ENCODE measurements around the gene COL8A2. TPM values are rescaled to one million over a fixed set of nuclear protein-coding genes. Genes with fewer than 3 reads are reported as not detected.
A peak's percentile ranks its signal among the peaks of the same experiment; 100 is the strongest.

The COL8A2 gene
- total RNA-seq, 2 donors from 2014 or later, result 41.6 to 126 TPM

DNA sequence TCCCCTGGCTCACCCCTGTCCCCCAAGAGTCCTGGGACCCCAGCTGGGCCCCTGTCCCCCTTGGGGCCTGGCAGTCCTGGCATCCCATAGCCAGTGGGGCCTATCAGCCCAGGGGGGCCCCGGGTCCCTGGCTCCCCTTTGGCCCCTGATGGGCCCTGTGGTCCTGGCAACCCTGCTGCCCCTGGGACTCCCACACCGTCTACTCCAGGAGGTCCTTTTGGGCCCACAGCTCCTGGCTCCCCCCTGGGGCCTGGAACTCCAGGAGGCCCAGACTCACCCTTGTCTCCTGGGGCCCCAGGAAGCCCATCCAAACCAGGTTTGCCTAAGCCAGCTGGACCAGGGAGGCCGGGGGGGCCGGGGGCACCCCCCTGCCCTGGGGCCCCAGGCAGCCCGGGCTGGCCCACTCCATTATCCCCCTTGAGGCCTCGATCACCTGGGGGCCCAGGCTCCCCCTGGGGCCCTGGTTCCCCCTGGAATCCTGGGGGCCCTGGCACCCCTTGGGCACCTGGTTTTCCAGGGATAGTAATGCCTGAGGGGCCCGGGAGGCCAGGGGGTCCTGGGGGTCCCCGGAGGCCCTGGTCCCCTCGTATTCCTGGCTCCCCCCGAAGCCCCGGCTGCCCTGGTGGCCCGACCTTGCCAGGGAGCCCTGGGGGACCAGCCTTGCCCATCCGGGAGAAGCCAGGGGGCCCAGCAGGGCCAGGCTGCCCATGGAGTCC, 26.2 kb downstream of the COL8A2 start:
- no peak for DNase-seq (ENCODE audit: low spot score)
- ATAC-seq (ENCODE audit: insufficient number of reproducible peaks, low FRiP score, low read depth), result no peak
- H3K4me3 ChIP-seq, result no peak overlapping the region
- TF ChIP-seq, protein P1, sequence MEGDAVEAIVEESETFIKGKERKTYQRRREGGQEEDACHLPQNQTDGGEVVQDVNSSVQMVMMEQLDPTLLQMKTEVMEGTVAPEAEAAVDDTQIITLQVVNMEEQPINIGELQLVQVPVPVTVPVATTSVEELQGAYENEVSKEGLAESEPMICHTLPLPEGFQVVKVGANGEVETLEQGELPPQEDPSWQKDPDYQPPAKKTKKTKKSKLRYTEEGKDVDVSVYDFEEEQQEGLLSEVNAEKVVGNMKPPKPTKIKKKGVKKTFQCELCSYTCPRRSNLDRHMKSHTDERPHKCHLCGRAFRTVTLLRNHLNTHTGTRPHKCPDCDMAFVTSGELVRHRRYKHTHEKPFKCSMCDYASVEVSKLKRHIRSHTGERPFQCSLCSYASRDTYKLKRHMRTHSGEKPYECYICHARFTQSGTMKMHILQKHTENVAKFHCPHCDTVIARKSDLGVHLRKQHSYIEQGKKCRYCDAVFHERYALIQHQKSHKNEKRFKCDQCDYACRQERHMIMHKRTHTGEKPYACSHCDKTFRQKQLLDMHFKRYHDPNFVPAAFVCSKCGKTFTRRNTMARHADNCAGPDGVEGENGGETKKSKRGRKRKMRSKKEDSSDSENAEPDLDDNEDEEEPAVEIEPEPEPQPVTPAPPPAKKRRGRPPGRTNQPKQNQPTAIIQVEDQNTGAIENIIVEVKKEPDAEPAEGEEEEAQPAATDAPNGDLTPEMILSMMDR (IDR thresholded peaks at IDR 0.05), result no peak
- peaks cover 11% of the 10 kb centered on the region for H3K36me3 ChIP-seq
- H3K4me1 ChIP-seq (ENCODE audit: control insufficient read depth in 1 of 2, low read depth in 2 of 2), result peaks cover 6% of the 10 kb centered on the region in 2 donors
- H3K9me3 ChIP-seq, result no peaks in the 10 kb centered on the region
- H3K27ac ChIP-seq, result peak overlapping the region in 1 of 2 donors; percentile 43
- no peaks in the 10 kb centered on the region for H3K27me3 ChIP-seq (replicated peaks; ENCODE audit: insufficient read depth)

DNA sequence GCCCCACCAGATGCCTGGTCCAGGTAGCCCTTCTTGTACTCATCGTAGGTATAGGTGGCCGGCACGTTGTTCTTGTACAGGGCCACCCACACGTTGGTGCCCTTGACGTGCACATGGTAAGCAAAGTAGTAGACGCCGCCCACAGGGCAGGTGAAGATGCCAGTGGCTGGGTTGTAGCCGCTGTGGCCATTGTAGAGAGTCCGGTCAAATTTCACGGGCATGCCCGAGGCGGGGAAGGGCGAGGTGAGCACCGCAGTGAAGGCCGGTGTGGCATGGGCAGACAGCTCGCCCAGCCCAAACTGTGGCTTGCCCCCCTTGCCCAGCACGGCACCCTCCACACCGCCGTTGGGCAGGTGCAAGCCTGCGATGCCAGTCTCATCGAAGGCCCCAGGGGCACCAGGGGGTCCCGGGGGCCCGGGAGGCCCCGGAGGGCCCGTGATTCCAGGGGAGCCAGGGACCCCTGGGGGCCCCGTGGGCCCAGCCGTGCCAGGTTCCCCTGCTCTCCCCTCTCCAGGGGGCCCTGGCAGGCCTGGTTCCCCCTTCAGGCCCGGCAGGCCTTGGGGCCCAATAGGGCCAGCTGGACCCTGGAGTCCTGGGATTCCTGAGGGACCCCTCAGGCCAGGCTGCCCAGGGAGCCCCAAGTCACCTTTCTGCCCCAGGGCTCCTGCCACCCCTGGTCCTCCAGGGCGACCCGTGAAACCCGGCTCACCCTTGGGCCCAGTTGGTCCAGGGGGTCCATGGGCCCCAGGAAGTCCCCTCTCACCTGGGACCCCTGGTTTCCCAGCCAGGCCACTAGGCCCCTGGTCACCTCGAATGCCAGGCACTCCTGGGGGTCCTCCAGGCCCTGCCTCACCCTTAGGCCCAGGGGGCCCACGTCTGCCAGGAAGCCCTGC, 27.1 kb downstream of the COL8A2 start:
- Histone ChIP-seq H3K9me3 (no peaks in the 10 kb centered on the region), H3K27ac (no peak overlapping the region), H3K4me1 (ENCODE audit: control insufficient read depth in 1 of 2, low read depth in 2 of 2) (peaks cover 6% of the 10 kb centered on the region in 2 donors), H3K36me3 (peaks cover 19% of the 10 kb centered on the region), H3K27me3 (replicated peaks; ENCODE audit: insufficient read depth) (no peaks in the 10 kb centered on the region), H3K4me3 (no peak overlapping the region)
- ATAC-seq (ENCODE audit: insufficient number of reproducible peaks, low FRiP score, low read depth) (no peak), DNase-seq (ENCODE audit: low spot score) (no peak)
- TF ChIP-seq, protein P1 (IDR thresholded peaks at IDR 0.05), result no peak

DNA sequence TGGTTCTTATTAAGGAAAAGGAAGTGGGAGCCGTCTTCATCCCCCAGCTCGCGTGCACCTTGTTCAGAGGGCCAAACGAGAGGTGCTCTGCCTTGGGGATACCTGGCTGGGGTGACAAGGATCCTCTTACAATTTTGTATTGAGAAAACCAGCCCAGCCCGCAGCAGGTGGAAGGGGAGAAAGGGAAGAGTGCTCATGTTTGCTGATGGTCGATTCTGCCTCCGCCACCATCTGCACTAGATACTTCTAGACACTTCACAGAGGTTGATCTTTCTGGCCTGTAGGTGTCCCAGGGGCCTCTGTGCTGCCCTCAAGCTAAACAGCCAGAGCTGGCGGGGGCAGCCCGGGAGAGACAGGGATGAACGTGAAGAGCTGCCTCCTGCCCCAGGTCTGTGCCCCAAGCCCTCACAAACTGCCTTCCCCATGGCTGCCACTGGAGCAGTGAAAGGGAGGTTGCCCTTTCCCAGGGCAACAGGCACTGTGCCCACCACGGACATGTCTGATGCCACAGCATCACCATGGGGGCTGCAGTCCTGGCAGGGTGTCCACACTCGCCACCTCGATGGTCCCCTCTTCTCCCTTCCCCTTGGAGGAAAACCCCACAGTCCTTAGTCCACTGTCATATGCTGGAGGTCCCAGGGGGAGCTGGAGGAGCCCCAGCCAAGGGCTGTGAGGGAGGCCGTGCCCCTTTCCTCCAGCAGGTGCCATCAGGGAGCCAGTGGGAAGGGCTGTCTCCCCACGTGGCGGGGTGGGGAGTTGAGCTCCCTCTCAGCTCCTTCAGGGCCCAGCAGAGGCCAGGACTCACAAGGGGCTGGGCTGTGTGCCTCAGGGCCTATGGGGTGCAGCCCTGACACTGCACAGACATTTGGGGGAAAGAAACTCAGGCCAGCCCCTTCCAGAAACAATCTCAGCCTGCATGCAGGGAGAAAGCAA, 28.3 kb downstream of the COL8A2 start:
- Histone ChIP-seq H3K36me3 (peaks cover 30% of the 10 kb centered on the region), H3K9me3 (no peaks in the 10 kb centered on the region), H3K27ac (no peak overlapping the region), H3K4me1 (ENCODE audit: control insufficient read depth in 1 of 2, low read depth in 2 of 2) (peaks cover 6 to 7% of the 10 kb centered on the region in 2 donors), H3K4me3 (no peak overlapping the region), H3K27me3 (replicated peaks; ENCODE audit: insufficient read depth) (no peaks in the 10 kb centered on the region)
- no peak for ATAC-seq (ENCODE audit: insufficient number of reproducible peaks, low FRiP score, low read depth)
- TF ChIP-seq, protein P1 (IDR thresholded peaks at IDR 0.05), result no peak
- DNase-seq (ENCODE audit: low spot score), result no peak

DNA sequence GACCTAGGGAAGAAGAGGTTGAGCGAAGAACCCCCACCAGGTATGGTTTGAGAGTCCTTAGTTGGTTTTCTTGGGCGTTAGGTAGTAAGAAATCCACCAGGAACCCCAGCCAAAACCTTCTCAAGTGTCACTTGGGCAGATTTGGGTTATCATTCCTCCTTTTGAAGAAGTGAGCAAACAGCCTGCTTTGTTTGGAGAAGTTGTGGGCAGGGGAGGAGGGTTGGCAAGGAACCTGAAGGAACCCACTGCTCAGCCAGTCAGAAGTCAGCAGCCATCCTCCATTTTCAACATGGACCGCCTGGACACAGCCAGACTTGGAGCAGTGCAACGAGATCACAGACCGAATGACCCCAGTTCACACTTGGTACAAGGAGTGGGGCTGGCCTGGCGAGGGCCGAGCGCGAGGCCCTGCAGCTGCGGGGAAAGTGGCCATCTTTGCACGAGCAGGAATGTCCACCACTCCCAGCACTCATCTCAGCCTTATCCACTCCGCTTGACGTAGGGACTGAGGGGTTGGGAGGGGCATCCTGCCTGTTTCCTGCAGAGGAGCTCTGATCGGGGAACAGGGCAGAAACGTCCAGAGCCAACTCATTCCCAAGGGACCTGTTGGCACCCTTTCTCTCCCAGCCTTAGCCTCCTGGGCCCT, 29.1 kb downstream of the COL8A2 start:
- H3K4me1 ChIP-seq (ENCODE audit: control insufficient read depth in 1 of 2, low read depth in 2 of 2), result peaks cover 6 to 16% of the 10 kb centered on the region in 2 donors
- H3K9me3 ChIP-seq, result no peaks in the 10 kb centered on the region
- no peak overlapping the region for H3K4me3 ChIP-seq
- TF ChIP-seq, protein P1 (IDR thresholded peaks at IDR 0.05), result no peak
- no peak overlapping the region for H3K27ac ChIP-seq
- H3K27me3 ChIP-seq (replicated peaks; ENCODE audit: insufficient read depth), result no peaks in the 10 kb centered on the region
- no peak for ATAC-seq (ENCODE audit: insufficient number of reproducible peaks, low FRiP score, low read depth)
- peaks cover 34% of the 10 kb centered on the region for H3K36me3 ChIP-seq
- DNase-seq (ENCODE audit: low spot score), result no peak
